Fibroblast of skin of left biceps (primary cell): ENCODE results near the gene DPF3.

Experiments used
- DNase-seq, 2 experiments: peaks; one replicate each; pipeline ENCODE4 v3.0.0-alpha.2; 2013; ENCODE audit warnings: low read depth in 2 of 2

The DPF3 gene

GRCh38 chr14:72800848-72801370, 93.0 kb downstream of the DPF3 start:
- DNase-seq, result no peak

- no peak for DNase-seq
These were observed 93.6 kb downstream of the DPF3 start for GRCh38 chr14:72800296-72800695.

GRCh38 chr14:72796935-72797334, 97.0 kb downstream of the DPF3 start:
- DNase-seq, result no peak

- no peak for DNase-seq
These were observed 100.6 kb downstream of the DPF3 start for GRCh38 chr14:72793156-72793939.

- no peak for DNase-seq
These were observed 101.7 kb downstream of the DPF3 start for GRCh38 chr14:72792051-72792788.

GRCh38 chr14:72790887-72791566, 102.9 kb downstream of the DPF3 start:
- DNase-seq, result no peak

- DNase-seq, result no peak
These were observed 104.8 kb downstream of the DPF3 start for GRCh38 chr14:72788972-72789728.

- no peak for DNase-seq
These were observed 105.6 kb downstream of the DPF3 start for GRCh38 chr14:72788255-72788654.

GRCh38 chr14:72787841-72788240, 106.1 kb downstream of the DPF3 start:
- DNase-seq, result no peak

- DNase-seq, result no peak
These were observed 107.2 kb downstream of the DPF3 start for GRCh38 chr14:72786378-72787350.

- no peak for DNase-seq
These were observed 110.2 kb downstream of the DPF3 start for GRCh38 chr14:72783741-72784140.

GRCh38 chr14:72782817-72783216, 111.1 kb downstream of the DPF3 start:
- DNase-seq, result no peak

GRCh38 chr14:72781561-72782508, 112.1 kb downstream of the DPF3 start:
- DNase-seq, result peak; percentile 56 to 65

- peak; percentile 71 to 76 for DNase-seq
These were observed 113.2 kb downstream of the DPF3 start for GRCh38 chr14:72780751-72781150.

GRCh38 chr14:72779679-72780078, 114.2 kb downstream of the DPF3 start:
- DNase-seq, result no peak

GRCh38 chr14:72777636-72778035, 116.3 kb downstream of the DPF3 start:
- no peak for DNase-seq

GRCh38 chr14:72776701-72777261, 117.1 kb downstream of the DPF3 start:
- DNase-seq, result no peak

GRCh38 chr14:72775923-72776554, 117.9 kb downstream of the DPF3 start:
- no peak for DNase-seq
